ENCODE measurements around the gene ARHGEF25.
"Not testable (repeated sequence)": the region's sequence is repeated elsewhere in the genome, so short reads cannot be mapped to it uniquely, and the experiment has no call there.

The ARHGEF25 gene

GRCh38 chr12:57611108-57611826, at the start of gene ARHGEF25:
Gene ARHGEF25 (plus strand): TSS chr12:57611435. CDS start chr12:57611895, 460 bp downstream.
- no peak for DNase-seq

DNA sequence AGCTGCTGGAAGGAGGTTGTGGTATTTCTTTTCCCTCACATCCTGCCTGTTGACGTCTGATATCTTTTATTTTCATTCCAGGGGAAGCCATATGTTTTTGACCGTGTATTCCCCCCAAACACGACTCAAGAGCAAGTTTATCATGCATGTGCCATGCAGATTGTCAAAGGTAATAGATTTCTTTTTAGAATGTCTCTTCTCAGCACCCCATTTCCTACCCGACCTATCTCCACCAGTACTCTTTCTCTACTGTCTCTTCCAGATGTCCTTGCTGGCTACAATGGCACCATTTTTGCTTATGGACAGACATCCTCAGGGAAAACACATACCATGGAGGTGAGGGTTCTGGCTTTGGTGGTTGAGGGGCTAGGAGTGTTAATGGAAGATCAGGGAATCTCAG, 47.9 kb upstream of the ARHGEF25 start:
- DNase-seq = no peak

- DNase-seq = no peak
These were observed 47.0 kb upstream of the ARHGEF25 start for GRCh38 chr12:57564178-57564740.

- DNase-seq = no peak
These were observed 42.4 kb upstream of the ARHGEF25 start for GRCh38 chr12:57568838-57569237.

DNA sequence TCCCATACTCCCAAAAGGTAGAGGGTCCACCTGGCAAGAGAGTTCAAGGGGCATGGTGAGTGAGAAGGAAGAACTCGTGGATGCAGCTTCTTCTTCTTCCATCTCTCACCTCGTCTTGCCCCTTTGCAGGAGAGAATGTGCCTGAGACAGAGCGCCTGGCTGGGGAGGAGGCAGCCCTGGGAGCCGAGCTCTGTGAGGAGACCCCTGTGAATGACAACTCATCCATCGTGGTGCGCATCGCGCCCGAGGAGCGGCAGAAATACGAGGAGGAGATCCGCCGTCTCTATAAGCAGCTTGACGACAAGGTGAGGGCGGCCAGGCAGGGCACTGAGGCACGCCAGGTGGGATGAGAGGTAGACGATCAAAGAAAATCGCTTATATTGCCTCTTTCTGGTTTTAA, 41.4 kb upstream of the ARHGEF25 start:
- no peak for DNase-seq

DNA sequence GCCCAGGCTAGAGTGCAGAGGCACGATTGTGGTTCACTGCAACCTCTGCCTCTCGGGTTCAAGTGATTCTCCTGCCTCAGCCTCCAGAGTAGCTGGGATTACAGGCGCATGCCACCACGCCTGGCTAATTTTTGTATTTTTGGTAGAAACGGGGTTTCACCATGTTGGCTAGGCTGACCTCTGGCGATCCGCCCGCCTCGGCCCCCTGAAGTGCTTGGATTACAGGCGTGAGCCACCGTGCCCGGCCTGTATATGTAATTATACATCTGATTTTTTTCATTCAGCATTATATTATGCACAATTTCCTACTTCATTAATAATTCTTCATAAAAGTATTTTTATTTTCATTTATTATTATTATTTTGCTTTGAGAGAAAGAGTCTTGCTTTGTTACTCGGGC, 40.8 kb upstream of the ARHGEF25 start:
- not testable (repeated sequence) for DNase-seq

- DNase-seq = no peak
These were observed 39.1 kb upstream of the ARHGEF25 start for GRCh38 chr12:57571926-57572762.

DNA sequence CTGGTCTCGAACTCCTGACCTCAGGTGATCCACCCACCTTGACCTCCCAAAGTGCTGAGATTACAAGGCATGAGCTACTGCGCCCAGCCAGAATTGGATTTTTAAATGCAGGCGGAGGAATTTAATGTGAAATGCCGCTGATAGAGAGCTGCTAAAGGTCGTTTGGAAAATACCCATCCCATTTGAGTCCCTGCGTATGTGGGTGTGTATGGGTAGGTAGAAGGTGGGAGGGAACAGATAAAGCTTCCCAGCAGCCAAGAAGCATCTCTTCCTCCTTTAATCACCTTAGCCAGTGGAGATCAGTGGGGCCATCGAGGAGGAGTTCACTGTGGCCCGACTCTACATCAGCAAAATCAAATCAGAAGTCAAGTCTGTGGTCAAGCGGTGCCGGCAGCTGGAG, 36.4 kb upstream of the ARHGEF25 start:
- DNase-seq = no peak

- DNase-seq = no peak
These were observed 35.2 kb upstream of the ARHGEF25 start for GRCh38 chr12:57575771-57576612.

- DNase-seq = no peak
These were observed 34.5 kb upstream of the ARHGEF25 start for GRCh38 chr12:57576613-57577160.

GRCh38 chr12:57577981-57578758, 33.1 kb upstream of the ARHGEF25 start:
- DNase-seq = no peak

DNA sequence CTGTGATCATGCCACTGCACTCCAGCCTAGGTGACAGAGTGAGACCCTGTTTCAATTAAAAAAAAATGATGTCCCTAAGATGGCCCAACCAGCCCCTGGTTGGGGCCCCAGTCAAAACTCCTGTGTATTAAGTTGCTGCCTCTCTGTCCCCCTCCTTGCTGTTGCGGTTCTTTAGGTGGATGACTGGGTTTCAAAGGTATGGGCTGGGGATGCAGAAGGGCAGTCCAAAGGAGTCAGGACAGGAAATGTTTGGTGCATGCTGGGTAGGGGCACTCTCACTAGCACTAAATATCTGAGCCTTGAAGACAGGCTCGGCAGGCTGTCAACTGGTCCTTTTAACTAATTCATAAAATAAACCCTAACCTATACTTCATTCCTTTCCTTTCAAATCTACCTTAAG, 32.2 kb upstream of the ARHGEF25 start:
- DNase-seq = no peak

- DNase-seq = no peak
These were observed 31.4 kb upstream of the ARHGEF25 start for GRCh38 chr12:57579677-57580465.

DNA sequence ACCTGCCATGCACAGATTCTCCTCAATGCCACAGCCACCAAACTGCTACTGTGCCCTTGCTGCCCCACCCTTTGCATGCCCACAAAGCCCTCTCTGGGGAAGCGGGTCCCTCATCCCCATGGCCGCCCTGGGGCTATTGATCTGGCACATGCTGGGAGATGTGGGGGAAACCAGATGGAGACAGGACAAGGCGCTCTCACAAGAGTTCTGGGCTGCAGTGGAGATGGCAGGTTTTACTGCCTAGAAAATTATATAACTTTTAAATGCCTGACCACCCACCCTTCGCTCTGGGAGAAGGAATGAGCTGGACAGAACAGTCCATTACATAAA, 30.8 kb upstream of the ARHGEF25 start:
- DNase-seq = no peak

- no peak for DNase-seq
These were observed 29.4 kb upstream of the ARHGEF25 start for GRCh38 chr12:57581802-57582201.

GRCh38 chr12:57582440-57582839, 28.8 kb upstream of the ARHGEF25 start:
- no peak for DNase-seq

DNA sequence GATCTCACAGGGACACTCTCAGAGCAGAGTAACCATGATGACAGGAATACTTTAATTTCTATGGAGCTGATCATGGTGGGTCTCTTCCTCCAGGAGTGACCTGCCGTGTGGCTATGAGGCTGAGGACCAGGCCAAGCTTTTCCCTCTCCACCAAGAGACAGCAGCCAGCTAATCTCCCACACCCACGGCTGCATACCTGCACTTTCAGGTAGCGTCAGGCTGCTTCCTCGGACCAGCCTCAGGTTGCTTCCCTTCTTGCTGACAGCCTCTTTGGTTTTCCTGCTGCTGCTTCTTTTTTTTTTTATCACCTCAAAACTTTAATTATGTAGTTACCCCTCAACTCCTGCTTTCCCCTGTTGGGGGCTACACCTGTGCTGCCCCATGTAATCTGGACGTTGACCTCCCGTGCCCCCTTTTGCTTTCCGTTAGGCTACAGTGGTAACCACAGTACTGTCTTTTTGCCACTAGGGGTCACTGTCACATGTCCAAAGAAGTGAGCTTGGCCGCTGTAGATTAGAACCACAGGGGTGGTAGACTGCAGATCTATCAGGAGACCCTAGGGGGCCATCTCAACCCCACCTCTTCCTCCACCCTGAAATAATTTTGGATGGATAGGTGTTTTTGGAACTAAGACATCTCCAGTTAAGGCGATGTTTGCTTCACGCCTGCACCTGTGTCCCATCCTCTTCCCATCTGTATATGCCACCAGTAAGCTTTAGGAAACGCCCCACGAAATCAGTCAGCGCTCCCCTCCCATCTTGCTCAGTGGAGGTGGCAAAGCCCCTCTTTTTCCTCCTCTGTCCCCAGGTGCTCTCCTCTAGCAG, 28.0 kb upstream of the ARHGEF25 start:
- peak; percentile 74 for DNase-seq

DNA sequence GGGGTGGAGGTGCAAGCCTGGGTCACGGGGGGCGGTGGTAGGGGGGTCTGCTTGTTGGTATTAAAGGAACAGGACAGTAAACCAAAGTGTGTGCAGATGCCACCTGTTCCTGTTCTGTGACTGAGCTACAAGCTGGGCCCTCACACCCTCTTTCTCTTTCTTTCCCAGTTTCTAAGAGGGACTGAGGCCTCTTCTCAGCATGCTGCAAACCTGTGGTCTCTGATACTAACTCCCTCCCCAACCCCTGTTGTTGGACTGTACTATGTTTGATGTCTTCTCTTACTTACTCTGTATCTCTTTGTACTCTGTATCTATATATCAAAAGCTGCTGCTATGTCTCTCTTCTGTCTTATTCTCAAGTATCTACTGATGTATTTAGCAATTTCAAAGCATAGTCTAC, 27.2 kb upstream of the ARHGEF25 start:
- no peak for DNase-seq

GRCh38 chr12:57584690-57585089, 26.5 kb upstream of the ARHGEF25 start:
- DNase-seq = no peak

GRCh38 chr12:57585156-57585555, 26.1 kb upstream of the ARHGEF25 start:
- DNase-seq = no peak

Data from NCI-H2029 (cell line).